K562 (cell line): ENCODE results near the gene PNRC2. TPM values are rescaled to one million over a fixed set of nuclear protein-coding genes. Genes with fewer than 3 reads are reported as not detected.

Experiments used
- ATAC-seq: fragments of 200-7000 bp; cut with Tn5 transposase; 3 replicates; pipeline ENCODE4 v1.9.1; 2020; ENCODE audit warnings: moderate library complexity
- BruUV-seq: library from RNA; stranded (reverse); fragments of 400-500 nt; replicated peaks from 2 replicates; lab custom pipeline; 2021; lab: Mats Ljungman, UMichigan
- CTCF ChIA-PET: fragments of 300-600 bp; formaldehyde crosslinking; extraction: SDS; loops from one replicate; lab custom pipeline; 2021; ENCODE audit warnings: low intra/inter-chr PET ratio; lab: Yijun Ruan, JAX
- POLR2A ChIA-PET: fragments of 300-600, 350-650 bp; sonication (Branson Sonifier 250); formaldehyde crosslinking; extraction: SDS; loops from one replicate; lab custom pipeline; 2021; ENCODE audit warnings: antibody characterized with exemption, inconsistent platforms; lab: Yijun Ruan, JAX
- DNase-seq, 4 experiments: peaks; one replicate each; pipeline versions ENCODE4 v3.0.0 to v3.0.0-alpha.2; 2011 to 2018; ENCODE audit warnings: low spot score in 3 of 4, mixed read lengths in 3 of 4; ENCODE audit errors: extremely low read depth in 1 of 4
- FAIRE-seq: peaks from 2 replicates; lab custom pipeline; 2011; peaks lifted over from hg19 to GRCh38; lab: Jason Lieb, UNC
- H2AFZ ChIP-seq: 2 replicates; pipeline ENCODE4 v1.6.0; 2011; ENCODE audit warnings: low read depth, low read length, control low read depth, inconsistent platforms
- H3K27ac ChIP-seq: fragments of 200-600 bp; 3 replicates; pipeline ENCODE4 v1.8.0; 2011; ENCODE audit warnings: low read depth, mild to moderate bottlenecking, control low read depth, inconsistent platforms, low read length, moderate library complexity, mixed read lengths; ENCODE audit errors: extremely low read depth
- H3K27me3 ChIP-seq, 2 experiments: fragments of 300-600 bp in 1 of 2; 2 replicates in 1 of 2; 3 replicates in 1 of 2; pipeline versions ENCODE4 v1.6.0 to v1.8.0; 2011; ENCODE audit warnings: inconsistent platforms in 2 of 2, low read length in 2 of 2, mild to moderate bottlenecking in 1 of 2, mixed read lengths in 1 of 2, moderate library complexity in 1 of 2; ENCODE audit not compliant: control insufficient read depth in 2 of 2, insufficient read depth in 2 of 2
- H3K36me3 ChIP-seq: fragments of 300-600 bp; 3 replicates; pipeline ENCODE4 v1.8.0; 2011; ENCODE audit warnings: mild to moderate bottlenecking, low read length, inconsistent platforms; ENCODE audit not compliant: control insufficient read depth, insufficient read depth
- H3K4me1 ChIP-seq, 2 experiments: fragments of 200-600 bp in 1 of 2; replicated peaks in 1 of 2; 2 replicates in 1 of 2; 3 replicates in 1 of 2; pipeline versions ENCODE4 v1.5.1 to v1.8.0; 2011; ENCODE audit warnings: inconsistent platforms in 2 of 2, low read length in 2 of 2, mild to moderate bottlenecking in 1 of 2, mixed read lengths in 1 of 2, moderate library complexity in 1 of 2; ENCODE audit not compliant: control insufficient read depth in 2 of 2, insufficient read depth in 2 of 2
- H3K4me2 ChIP-seq: 2 replicates; pipeline ENCODE4 v1.6.1; 2011; ENCODE audit warnings: low read length, control low read depth, inconsistent platforms, mixed read lengths; ENCODE audit not compliant: insufficient read depth
- H3K4me3 ChIP-seq: fragments of 200-600 bp; sonication (generic), shearing (Covaris generic); 2 replicates; pipeline ENCODE4 v1.5.1; 2016; ENCODE audit warnings: control low read depth, inconsistent platforms
- H3K79me2 ChIP-seq: fragments of 200-600 bp; 3 replicates; pipeline ENCODE4 v1.8.0; 2011; ENCODE audit warnings: low read length, inconsistent platforms; ENCODE audit not compliant: control insufficient read depth, insufficient read depth
- H3K9ac ChIP-seq, 2 experiments: 2 replicates each; pipeline versions ENCODE4 v1.6.0 to v1.6.1; 2011; ENCODE audit warnings: low read depth in 2 of 2, low read length in 2 of 2, control low read depth in 1 of 2, inconsistent platforms in 1 of 2, mild to moderate bottlenecking in 1 of 2, mixed read lengths in 1 of 2; ENCODE audit not compliant: insufficient read depth in 1 of 2
- H3K9me1 ChIP-seq: one replicate; pipeline ENCODE4 v1.6.0; 2011; ENCODE audit warnings: inconsistent platforms, mild to moderate bottlenecking, low read length, moderate library complexity; ENCODE audit not compliant: control insufficient read depth, insufficient read depth
- H3K9me3 ChIP-seq: replicated peaks from 2 replicates; pipeline ENCODE4 v1.5.1; 2011; ENCODE audit warnings: low read depth, low read length, inconsistent platforms; ENCODE audit not compliant: control insufficient read depth, insufficient read depth
- H4K20me1 ChIP-seq: replicated peaks from 2 replicates; pipeline ENCODE4 v1.6.1; 2011; ENCODE audit warnings: low read length, inconsistent platforms, mixed read lengths; ENCODE audit not compliant: control insufficient read depth, insufficient read depth
- ESRRB ChIP-seq: fragments of 250-450 bp; sonication (Bioruptor Pico); IDR thresholded peaks from 2 replicates; pipeline ENCODE4 v1.5.0; 2020; ENCODE audit warnings: mild to moderate bottlenecking, moderate library complexity, borderline replicate concordance
- FOXJ2 ChIP-seq: fragments of 200-800 bp; sonication (Bioruptor generic); IDR thresholded peaks from 2 replicates; pipeline ENCODE4 v1.6.1; 2016; ENCODE audit warnings: missing genetic modification characterization, missing compliant biosample characterization
- GABPA ChIP-seq: fragments of 200-800 bp; sonication (Bioruptor generic); conservative IDR thresholded peaks from 2 replicates; pipeline ENCODE4 v1.6.1; 2016; ENCODE audit warnings: low read depth, missing genetic modification characterization, missing compliant biosample characterization
- POLR2G ChIP-seq: fragments of 200-400 bp; formaldehyde crosslinking; IDR thresholded peaks from 2 replicates; pipeline ENCODE4 v1.6.1; 2017; ENCODE audit warnings: low read depth, mild to moderate bottlenecking, antibody characterized with exemption, low read length, moderate library complexity
- RBFOX2 ChIP-seq: fragments of 200-400 bp; formaldehyde crosslinking; IDR thresholded peaks from 2 replicates; pipeline ENCODE4 v1.6.1; 2017; ENCODE audit warnings: low read depth, mild to moderate bottlenecking, low read length, moderate library complexity
- XRCC5 ChIP-seq: fragments of 200-400 bp; formaldehyde crosslinking; IDR thresholded peaks from 2 replicates; pipeline ENCODE4 v1.6.1; 2017; ENCODE audit warnings: low read depth, mild to moderate bottlenecking, low read length
- ZBTB40 ChIP-seq, 2 experiments: fragments of 450-650 bp in 1 of 2; sonication (generic) in 1 of 2; formaldehyde crosslinking in 1 of 2; IDR thresholded peaks; 2 replicates each; pipeline versions ENCODE4 v1.7.1 to v1.9.0; 2016 to 2022; ENCODE audit warnings: inconsistent platforms in 1 of 2, mild to moderate bottlenecking in 1 of 2, missing genetic modification reagents in 1 of 2
- ZNF239 ChIP-seq: fragments of 250-450 bp; sonication (Bioruptor Pico); IDR thresholded peaks from 2 replicates; pipeline ENCODE4 v1.4.0; 2020; ENCODE audit warnings: mild to moderate bottlenecking
- ZNF551 ChIP-seq: fragments of 250-450 bp; sonication (Bioruptor Pico); IDR thresholded peaks from 2 replicates; pipeline ENCODE4 v1.5.0; 2021; ENCODE audit warnings: mild to moderate bottlenecking, moderate library complexity
- WGBS: fragments of 100-300 bp; shearing (Covaris generic); methylation state at CpG from one replicate; pipeline ENCODE4 v1.1.6; 2016; ENCODE audit warnings: low coverage, mixed read lengths; ENCODE audit not compliant: insufficient coverage; ENCODE audit errors: missing lambda C conversion rate; 5-methylcytosine and 5-hydroxymethylcytosine counted together
- in situ Hi-C: fragments of 300-500 bp; cut with MboI; formaldehyde crosslinking; loops from 4 replicates; pipeline ENCODE4 v1.15.0; 2018; ENCODE audit warnings: inconsistent platforms, mixed read lengths
- intact Hi-C: fragments of 100-400 bp; cut with micrococcal nuclease; formaldehyde crosslinking; loops from 2 replicates; pipeline ENCODE4 v1.14.2; 2022
- polyA plus RNA-seq, 8 experiments: library from polyadenylated mRNA; depleted of rRNA in 4 of 8; stranded (reverse) in 5 of 8; unstranded in 3 of 8; fragments of >200 nt; fragmentation: Nextera tagmentation in 2 of 8; fragmentation: Illumina TruSeq in 1 of 8; extraction: Ambion mirVana in 2 of 8; extraction: Trizol in 1 of 8; gene quantifications; 2 replicates each; pipeline versions ENCODE4 v1.2.1 to v1.2.3, GENCODE V29; 2011 to 2014; ENCODE audit warnings: inconsistent platforms in 1 of 8, missing spikeins in 1 of 8
- total RNA-seq, 7 experiments: library from RNA; depleted of rRNA in 6 of 7; stranded (reverse); fragments of >200 nt in 6 of 7; fragmentation: Illumina TruSeq in 2 of 7; extraction: Trizol in 2 of 7; gene quantifications; 2 replicates each; pipeline versions ENCODE4 v1.2.1 to v1.2.3, GENCODE V29; 2011 to 2021; ENCODE audit warnings: low replicate concordance in 1 of 7

Gene PNRC2
- total and polyA plus RNA-seq, 9 of the 15 experiments (the other 6 are each of a cell fraction or from before 2014, with no cell fraction given): 127 to 303 (median 203) TPM

DNA sequence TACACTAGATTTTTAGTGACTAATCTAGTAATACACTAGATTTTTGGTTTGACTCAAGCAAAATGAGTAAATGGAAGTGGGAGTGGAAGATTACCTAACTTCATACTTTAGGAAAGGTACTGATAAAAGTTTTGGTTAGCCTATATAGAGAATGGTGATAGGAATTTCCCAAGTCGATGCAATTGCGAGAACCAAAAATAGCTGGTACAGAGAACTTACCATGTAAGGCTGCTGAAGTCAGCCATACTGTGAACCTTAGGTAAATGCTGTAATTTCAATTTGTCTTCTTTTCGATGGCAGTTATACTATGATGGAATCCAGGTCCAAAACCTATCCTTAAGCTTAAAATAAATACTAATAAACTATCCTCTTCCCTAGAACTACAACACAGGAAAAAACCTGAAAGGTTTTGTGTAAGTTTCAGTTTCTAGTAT is 4.6 kb downstream of the PNRC2 start (continued):
- TF ChIP-seq POLR2G (0 out of 2 replicates have a peak, but pooled peaks have one; percentile 34), RBFOX2 (0 out of 2 replicates have a peak, but pooled peaks have one; percentile 22), FOXJ2 (tag) (0 out of 2 replicates have a peak, but pooled peaks have one; percentile 15)
- TF ChIP-seq, all 486 proteins: peak for 20

GRCh38 chr1:23964790-23965740 is 5.4 kb downstream of the PNRC2 start:
- Histone ChIP-seq H3K9me3 (no peaks in the 10 kb centered on the region), H4K20me1 (peaks cover 17% of the 10 kb centered on the region; the same call in 1 of the 2 replicates), H3K4me1 (peaks cover 0 to 11% of the 10 kb centered on the region in 2 experiments; a peak in 3 of 5 replicates), H3K4me3 (no peak overlapping the region), H3K27ac (peak overlapping the region; percentile 27; the same call in 1 of the 3 replicates), H3K4me2 (no peak overlapping the region), H3K9ac (no peak overlapping the region; a peak in 1 of 4 replicates), H3K9me1 (no peaks in the 10 kb centered on the region), H3K79me2 (peaks cover 64% of the 10 kb centered on the region), H3K36me3 (peaks cover 93% of the 10 kb centered on the region), H2AFZ (no peak overlapping the region), H3K27me3 (no peaks in the 10 kb centered on the region)
- DNase-seq: no peak
- in situ Hi-C loops (no loop called here), intact Hi-C loops (no loop called here)
- no TSS peak for BruUV-seq
- 40% methylated on average over 5 of the region's 5 CpGs for WGBS
- no peak for FAIRE-seq
- CTCF ChIA-PET: no interaction called here
- POLR2A ChIA-PET: interaction anchor here (0.6 to 8.0 kb wide), 5 partner anchors 9 to 183 kb away, joined by 3 to 82 read pairs (median 5); partner anchors contain the start of gene SRSF10
- ATAC-seq: peak; percentile 33
- no peak for TF ChIP-seq XRCC5
- no peak for TF ChIP-seq GABPA (tag)
- 0 out of 2 replicates have a peak, but pooled peaks have one; percentile 19 for TF ChIP-seq ZBTB40 (IDR thresholded peaks at IDR 0.05)
- TF ChIP-seq ZBTB40 (CRISPR knock-in tag; IDR thresholded peaks at IDR 0.05): no peak
- peak; percentile 2; the same call in 1 of the 2 replicates for TF ChIP-seq ZNF551 (CRISPR knock-in tag)
- 0 out of 2 replicates have a peak, but pooled peaks have one; percentile 22 for TF ChIP-seq ESRRB
- TF ChIP-seq ZNF239 (CRISPR knock-in tag): no peak
